ENCODE results near the gene EFTUD2. TPM values are rescaled to one million over a fixed set of nuclear protein-coding genes. Genes with fewer than 3 reads are reported as not detected.

Gene EFTUD2
- total and polyA plus RNA-seq, 2 of the 8 experiments (the other 6 are each of a cell fraction or from before 2014, with no cell fraction given): 118 to 195 TPM

GRCh38 chr17:44829523-44830358, 69.5 kb downstream of the EFTUD2 start, which contains the start of gene GJC1 (continued):
- TF ChIP-seq PHF8 (conservative IDR thresholded peaks at IDR 0.05; ENCODE audit: low read depth, low read length) (peak; percentile 74; the same call in 1 of the 2 replicates), RXRA (IDR thresholded peaks at IDR 0.05; ENCODE audit: insufficient read depth, low read depth, low read length) (no peak), ASH2L (IDR thresholded peaks at IDR 0.05; ENCODE audit: low read length) (peak; percentile 40), RNF2 (IDR thresholded peaks at IDR 0.05; ENCODE audit: borderline replicate concordance, low read depth, low read length, missing control alignments, poor library complexity, severe bottlenecking) (no peak), SP2 (IDR thresholded peaks at IDR 0.05; ENCODE audit: low read length) (no peak), SIX5 (IDR thresholded peaks at IDR 0.05; ENCODE audit: low read depth, low read length) (no peak), CREB1 (IDR thresholded peaks at IDR 0.05) (no peak), RFX5 (IDR thresholded peaks at IDR 0.05; ENCODE audit: borderline replicate concordance, low read depth, low read length) (no peak), EP300 (IDR thresholded peaks at IDR 0.05; ENCODE audit: borderline replicate concordance in 1 of 2, low read depth in 2 of 2, low read length in 2 of 2) (no peak), SIRT6 (IDR thresholded peaks at IDR 0.05; ENCODE audit: low read length) (no peak), NANOG (IDR thresholded peaks at IDR 0.05; ENCODE audit: insufficient read depth, low read depth, low read length, poor library complexity, severe bottlenecking) (peak; percentile 19), KDM1A (IDR thresholded peaks at IDR 0.05; ENCODE audit: borderline replicate concordance, low read length) (no peak), NRF1 (IDR thresholded peaks at IDR 0.05; ENCODE audit: low read depth, low read length) (peak; percentile 15; the same call in 1 of the 2 replicates), HDAC2 (IDR thresholded peaks at IDR 0.05; ENCODE audit: borderline replicate concordance in 1 of 2, low read depth in 2 of 2, low read length in 2 of 2) (0 out of 4 replicates have a peak, but pooled peaks of 1 of the 2 experiments have one; percentile 9), GTF2F1 (IDR thresholded peaks at IDR 0.05; ENCODE audit: borderline replicate concordance, low read depth, low read length) (no peak), POLR2AphosphoS5 (IDR thresholded peaks at IDR 0.05; ENCODE audit: low read depth, low read length) (peak; percentile 63; the same call in 1 of the 2 replicates), GABPA (IDR thresholded peaks at IDR 0.05; ENCODE audit: borderline replicate concordance, insufficient read depth, low read length) (0 out of 2 replicates have a peak, but pooled peaks have one; percentile 9), MAFK (IDR thresholded peaks at IDR 0.05; ENCODE audit: low read depth, low read length) (no peak), CTCF (IDR thresholded peaks at IDR 0.05; ENCODE audit: control extremely low read depth in 1 of 3, insufficient read depth in 1 of 3, low read depth in 1 of 3, low read length in 3 of 3) (no peak)
